HG03520 (cell line): ENCODE measurements around the gene ZNF423.

Experiments
- ATAC-seq: cut with Tn5 transposase; IDR thresholded peaks from one replicate; pipeline ENCODE4 v1.9.1; 2021; ENCODE audit warnings: mild to moderate bottlenecking, moderate library complexity; ENCODE audit not compliant: unreplicated experiment

ZNF423 gene

GRCh38 chr16:49488336-49488735 lies 367.6 kb downstream of the ZNF423 start:
- ATAC-seq: no peak

GRCh38 chr16:49487746-49488145 lies 368.2 kb downstream of the ZNF423 start:
- no peak for ATAC-seq

GRCh38 chr16:49486400-49486799 lies 369.5 kb downstream of the ZNF423 start:
- ATAC-seq: no peak

- no peak for ATAC-seq
These were observed 370.2 kb downstream of the ZNF423 start for GRCh38 chr16:49485663-49486062.

- ATAC-seq: no peak
These were observed 371.0 kb downstream of the ZNF423 start for GRCh38 chr16:49484936-49485335.

- peak; percentile 87 for ATAC-seq
These were observed 371.5 kb downstream of the ZNF423 start for GRCh38 chr16:49484451-49484849.

GRCh38 chr16:49483651-49484450 lies 372.1 kb downstream of the ZNF423 start:
- ATAC-seq: no peak

- ATAC-seq: no peak
These were observed 372.7 kb downstream of the ZNF423 start for GRCh38 chr16:49483251-49483650.

- no peak for ATAC-seq
These were observed 373.2 kb downstream of the ZNF423 start for GRCh38 chr16:49482690-49483089.

GRCh38 chr16:49478616-49479015 lies 377.3 kb downstream of the ZNF423 start:
- no peak for ATAC-seq

GRCh38 chr16:49478107-49478506 lies 377.8 kb downstream of the ZNF423 start:
- ATAC-seq: no peak

- no peak for ATAC-seq
These were observed 378.5 kb downstream of the ZNF423 start for GRCh38 chr16:49477250-49477895.

- no peak for ATAC-seq
These were observed 381.2 kb downstream of the ZNF423 start for GRCh38 chr16:49474741-49475140.

GRCh38 chr16:49473773-49474172 lies 382.1 kb downstream of the ZNF423 start:
- no peak for ATAC-seq

- ATAC-seq: no peak
These were observed 382.8 kb downstream of the ZNF423 start for GRCh38 chr16:49473131-49473530.

GRCh38 chr16:49472598-49472997 lies 383.3 kb downstream of the ZNF423 start:
- ATAC-seq: no peak

GRCh38 chr16:49471038-49471727 lies 384.7 kb downstream of the ZNF423 start:
- no peak for ATAC-seq

GRCh38 chr16:49470513-49470991 lies 385.4 kb downstream of the ZNF423 start:
- no peak for ATAC-seq

GRCh38 chr16:49469930-49470451 lies 385.9 kb downstream of the ZNF423 start:
- ATAC-seq: no peak

GRCh38 chr16:49469311-49469670 lies 386.6 kb downstream of the ZNF423 start:
- ATAC-seq: no peak

- ATAC-seq: no peak
These were observed 387.2 kb downstream of the ZNF423 start for GRCh38 chr16:49468611-49469310.
